IPS-20b (cell line): ENCODE results near the gene EPB41L2.
"Not testable (repeated sequence)": the region's sequence is repeated elsewhere in the genome, so short reads cannot be mapped to it uniquely, and the experiment has no call there.

ENCODE experiments used
- H3K27ac ChIP-seq: one replicate; pipeline ENCODE4 v1.5.1; 2013; ENCODE audit warnings: low read length
- H3K27me3 ChIP-seq: 2 replicates; pipeline ENCODE4 v1.6.1; 2013; ENCODE audit warnings: mild to moderate bottlenecking, low read length, inconsistent platforms; ENCODE audit not compliant: insufficient read depth
- H3K36me3 ChIP-seq: 2 replicates; pipeline ENCODE4 v1.6.1; 2013; ENCODE audit warnings: low read depth, mild to moderate bottlenecking, inconsistent platforms, low read length, moderate library complexity; ENCODE audit not compliant: insufficient read depth
- H3K4me1 ChIP-seq: 2 replicates; pipeline ENCODE4 v1.6.1; 2013; ENCODE audit warnings: mild to moderate bottlenecking, control low read depth, inconsistent platforms, low read length, moderate library complexity; ENCODE audit not compliant: insufficient read depth
- H3K4me3 ChIP-seq: 2 replicates; pipeline ENCODE4 v1.5.1; 2013; ENCODE audit warnings: mild to moderate bottlenecking, low read length, inconsistent platforms
- H3K9ac ChIP-seq: 2 replicates; pipeline ENCODE4 v1.6.1; 2013; ENCODE audit warnings: low read depth, mild to moderate bottlenecking, inconsistent platforms, low read length, moderate library complexity
- H3K9me3 ChIP-seq: 2 replicates; pipeline ENCODE4 v1.6.1; 2013; ENCODE audit warnings: mild to moderate bottlenecking, low read depth, low read length, inconsistent platforms; ENCODE audit not compliant: insufficient read depth

EPB41L2 gene

GRCh38 chr6:130947464-130947863 lies 115.6 kb downstream of the EPB41L2 start:
- H3K4me1 ChIP-seq = peaks cover 16% of the 10 kb centered on the region
- no peaks in the 10 kb centered on the region for H3K9me3 ChIP-seq
- no peaks in the 10 kb centered on the region for H3K27me3 ChIP-seq
- no peak overlapping the region for H3K27ac ChIP-seq
- H3K9ac ChIP-seq = no peak overlapping the region
- H3K36me3 ChIP-seq = no peaks in the 10 kb centered on the region
- H3K4me3 ChIP-seq = no peak overlapping the region

GRCh38 chr6:130946076-130946475 lies 117.0 kb downstream of the EPB41L2 start:
- H3K4me3 ChIP-seq = no peak overlapping the region
- no peak overlapping the region for H3K27ac ChIP-seq
- H3K9ac ChIP-seq = no peak overlapping the region
- no peaks in the 10 kb centered on the region for H3K27me3 ChIP-seq
- H3K4me1 ChIP-seq = peaks cover 16% of the 10 kb centered on the region
- no peaks in the 10 kb centered on the region for H3K9me3 ChIP-seq
- H3K36me3 ChIP-seq = no peaks in the 10 kb centered on the region

GRCh38 chr6:130945401-130945919 lies 117.6 kb downstream of the EPB41L2 start:
- H3K27ac ChIP-seq = no peak overlapping the region
- no peaks in the 10 kb centered on the region for H3K36me3 ChIP-seq
- no peak overlapping the region for H3K4me3 ChIP-seq
- peaks cover 16% of the 10 kb centered on the region for H3K4me1 ChIP-seq
- no peak overlapping the region for H3K9ac ChIP-seq
- no peaks in the 10 kb centered on the region for H3K9me3 ChIP-seq
- no peaks in the 10 kb centered on the region for H3K27me3 ChIP-seq

GRCh38 chr6:130944486-130944885 lies 118.6 kb downstream of the EPB41L2 start:
- Histone ChIP-seq H3K4me1 (peaks cover 16% of the 10 kb centered on the region), H3K27ac (peak overlapping the region; percentile 33), H3K9ac (no peak overlapping the region), H3K9me3 (no peaks in the 10 kb centered on the region), H3K4me3 (no peak overlapping the region), H3K27me3 (no peaks in the 10 kb centered on the region), H3K36me3 (no peaks in the 10 kb centered on the region)

- H3K36me3 ChIP-seq = no peaks in the 10 kb centered on the region
- no peak overlapping the region for H3K9ac ChIP-seq
- H3K27ac ChIP-seq = no peak overlapping the region
- no peak overlapping the region for H3K4me3 ChIP-seq
- H3K9me3 ChIP-seq = no peaks in the 10 kb centered on the region
- no peaks in the 10 kb centered on the region for H3K27me3 ChIP-seq
- peaks cover 16% of the 10 kb centered on the region for H3K4me1 ChIP-seq
These were observed 119.3 kb downstream of the EPB41L2 start for GRCh38 chr6:130943738-130944137.

- not testable (repeated sequence) for H3K9ac ChIP-seq, H3K36me3 ChIP-seq, H3K27me3 ChIP-seq, H3K9me3 ChIP-seq, H3K4me3 ChIP-seq, H3K27ac ChIP-seq
- peaks cover 21% of the 10 kb centered on the region for H3K4me1 ChIP-seq
These were observed 120.3 kb downstream of the EPB41L2 start for GRCh38 chr6:130942752-130943151.

- Histone ChIP-seq H3K4me3 (no peak overlapping the region), H3K9ac (no peak overlapping the region), H3K36me3 (no peaks in the 10 kb centered on the region), H3K27ac (no peak overlapping the region), H3K4me1 (peaks cover 15% of the 10 kb centered on the region; the same call in 1 of the 2 replicates), H3K9me3 (no peaks in the 10 kb centered on the region), H3K27me3 (no peaks in the 10 kb centered on the region)
These were observed 125.0 kb downstream of the EPB41L2 start for GRCh38 chr6:130937942-130938604.

GRCh38 chr6:130936933-130937332 lies 126.1 kb downstream of the EPB41L2 start:
- Histone ChIP-seq H3K27me3 (no peaks in the 10 kb centered on the region), H3K27ac (no peak overlapping the region), H3K4me1 (peaks cover 15% of the 10 kb centered on the region; the same call in 1 of the 2 replicates), H3K4me3 (no peak overlapping the region), H3K36me3 (no peaks in the 10 kb centered on the region), H3K9ac (no peak overlapping the region), H3K9me3 (no peaks in the 10 kb centered on the region)

- no peaks in the 10 kb centered on the region for H3K27me3 ChIP-seq
- peaks cover 15% of the 10 kb centered on the region; the same call in 1 of the 2 replicates for H3K4me1 ChIP-seq
- H3K4me3 ChIP-seq = no peak overlapping the region
- H3K9me3 ChIP-seq = no peaks in the 10 kb centered on the region
- H3K27ac ChIP-seq = no peak overlapping the region
- no peaks in the 10 kb centered on the region for H3K36me3 ChIP-seq
- no peak overlapping the region for H3K9ac ChIP-seq
These were observed 127.1 kb downstream of the EPB41L2 start for GRCh38 chr6:130935978-130936377.

- H3K36me3 ChIP-seq = no peaks in the 10 kb centered on the region
- no peaks in the 10 kb centered on the region for H3K27me3 ChIP-seq
- peaks cover 17% of the 10 kb centered on the region; the same call in 1 of the 2 replicates for H3K4me1 ChIP-seq
- H3K9ac ChIP-seq = no peak overlapping the region
- H3K27ac ChIP-seq = no peak overlapping the region
- H3K4me3 ChIP-seq = no peak overlapping the region
- no peaks in the 10 kb centered on the region for H3K9me3 ChIP-seq
These were observed 128.0 kb downstream of the EPB41L2 start for GRCh38 chr6:130934848-130935585.

GRCh38 chr6:130933712-130934200 lies 129.3 kb downstream of the EPB41L2 start:
- Histone ChIP-seq H3K27ac (no peak overlapping the region), H3K27me3 (no peaks in the 10 kb centered on the region), H3K9me3 (no peaks in the 10 kb centered on the region), H3K4me1 (peaks cover 20% of the 10 kb centered on the region; the same call in 1 of the 2 replicates), H3K36me3 (no peaks in the 10 kb centered on the region), H3K4me3 (peak overlapping the region; percentile 29; the same call in 1 of the 2 replicates), H3K9ac (no peak overlapping the region)

- Histone ChIP-seq H3K9me3 (no peaks in the 10 kb centered on the region), H3K4me1 (peaks cover 15% of the 10 kb centered on the region; the same call in 1 of the 2 replicates), H3K36me3 (no peaks in the 10 kb centered on the region), H3K4me3 (no peak overlapping the region), H3K27ac (no peak overlapping the region), H3K9ac (no peak overlapping the region), H3K27me3 (no peaks in the 10 kb centered on the region)
These were observed 130.1 kb downstream of the EPB41L2 start for GRCh38 chr6:130932921-130933320.
